ENCODE measurements around the gene FXYD2.

DNA sequence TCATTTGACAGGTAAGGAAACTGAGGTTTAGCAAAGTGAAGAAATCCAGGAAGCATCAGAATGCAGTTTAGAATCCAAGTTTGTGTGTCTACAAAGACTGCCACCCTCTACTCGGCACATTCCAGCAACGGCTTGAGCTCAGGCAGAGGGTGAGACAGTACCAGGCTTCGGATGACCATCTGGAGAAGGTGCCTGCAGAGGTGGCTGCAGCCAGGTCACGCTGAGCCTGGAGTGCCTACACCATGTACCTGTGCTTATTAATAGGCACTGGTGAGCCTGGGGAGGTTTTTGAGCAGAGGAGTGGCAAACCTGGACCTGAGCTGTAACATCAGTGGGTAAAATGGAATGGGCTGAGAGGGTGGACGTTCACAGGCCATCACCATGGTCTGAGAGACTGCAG, 47.2 kb upstream of the FXYD2 start:
- TF ChIP-seq GATA3 (IDR thresholded peaks at IDR 0.05; ENCODE audit: low read depth, low read length) (no peak), GATA2 (IDR thresholded peaks at IDR 0.05; ENCODE audit: low read depth, low read length) (no peak)

All from SH-SY5Y (cell line).